ENCODE measurements around the gene TNS3.

- no peak for TF ChIP-seq CTCF (IDR thresholded peaks at IDR 0.05 in 8 of 11, conservative IDR thresholded peaks at IDR 0.05 in 3 of 11)
- no peak for TF ChIP-seq POLR2A (IDR thresholded peaks at IDR 0.05)
These were observed 195.6 kb downstream of the TNS3 start for GRCh38 chr7:47386273-47386835.

Data from spleen (tissue), 7 donors.